ENCODE results near the gene PLAU.
"Not testable (repeated sequence)": the region's sequence is repeated elsewhere in the genome, so short reads cannot be mapped to it uniquely, and the experiment has no call there.

Gene PLAU

GRCh38 chr10:73877533-73878160 is 33.3 kb upstream of the PLAU start:
- DNase-seq, result no peak

DNA sequence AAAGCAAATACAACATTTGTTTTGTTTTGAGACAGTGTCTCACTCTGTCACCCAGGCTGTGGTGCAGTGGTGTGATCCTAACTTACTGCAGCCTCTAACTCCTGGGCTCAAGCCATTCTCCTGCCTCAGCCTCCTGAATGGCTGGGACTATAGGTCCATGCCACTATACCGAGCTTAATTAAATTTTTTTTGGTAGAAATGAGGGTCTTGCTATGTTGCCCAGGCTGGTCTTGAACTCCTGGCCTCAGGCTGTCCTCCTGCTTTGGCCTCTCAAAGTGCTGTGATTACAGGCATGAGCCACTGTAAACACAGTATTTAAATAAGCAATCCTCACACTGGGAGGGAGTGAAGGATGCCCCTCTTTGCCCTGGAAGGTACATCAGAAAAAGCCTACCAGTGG is 32.6 kb upstream of the PLAU start:
- no peak for DNase-seq

- DNase-seq, result peak; percentile 96
These were observed 31.4 kb upstream of the PLAU start for GRCh38 chr10:73879296-73880173.

DNA sequence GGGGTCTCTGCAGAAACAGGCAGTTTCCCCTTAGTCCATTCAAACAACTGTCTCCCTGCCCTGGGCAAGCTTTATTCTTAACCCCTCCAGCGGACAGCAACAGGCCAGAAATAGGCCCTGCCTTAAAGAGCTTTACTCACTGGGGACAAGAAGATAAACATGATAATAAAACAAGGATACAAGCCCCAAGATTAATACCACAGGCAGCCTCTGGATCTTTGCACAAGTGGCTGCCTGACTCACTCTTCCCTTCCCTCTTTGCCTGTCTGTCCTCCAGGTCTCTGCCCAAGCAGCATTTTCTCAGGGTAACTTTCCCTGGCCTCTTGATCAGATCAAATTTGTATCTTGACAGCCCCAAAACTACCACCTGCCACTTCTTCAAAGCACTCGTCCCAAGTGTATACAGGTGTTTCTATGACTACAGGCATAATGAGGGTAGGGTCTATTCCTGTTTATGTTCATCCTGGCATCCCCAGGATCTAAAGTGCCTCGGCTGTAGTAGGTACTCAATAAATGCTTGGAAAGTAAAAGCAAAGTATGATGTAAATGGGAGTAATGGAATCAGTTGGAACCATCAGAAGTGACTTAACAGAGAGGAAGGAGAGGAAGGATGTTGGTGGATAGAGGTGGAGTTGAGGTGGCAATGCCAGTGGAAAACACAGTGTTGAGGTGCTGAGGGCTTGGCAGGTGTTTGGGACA is 29.6 kb upstream of the PLAU start:
- DNase-seq, result no peak

- DNase-seq, result no peak
These were observed 26.9 kb upstream of the PLAU start for GRCh38 chr10:73884017-73884416.

GRCh38 chr10:73886085-73886529 is 24.8 kb upstream of the PLAU start:
- DNase-seq, result peak; percentile 85

DNA sequence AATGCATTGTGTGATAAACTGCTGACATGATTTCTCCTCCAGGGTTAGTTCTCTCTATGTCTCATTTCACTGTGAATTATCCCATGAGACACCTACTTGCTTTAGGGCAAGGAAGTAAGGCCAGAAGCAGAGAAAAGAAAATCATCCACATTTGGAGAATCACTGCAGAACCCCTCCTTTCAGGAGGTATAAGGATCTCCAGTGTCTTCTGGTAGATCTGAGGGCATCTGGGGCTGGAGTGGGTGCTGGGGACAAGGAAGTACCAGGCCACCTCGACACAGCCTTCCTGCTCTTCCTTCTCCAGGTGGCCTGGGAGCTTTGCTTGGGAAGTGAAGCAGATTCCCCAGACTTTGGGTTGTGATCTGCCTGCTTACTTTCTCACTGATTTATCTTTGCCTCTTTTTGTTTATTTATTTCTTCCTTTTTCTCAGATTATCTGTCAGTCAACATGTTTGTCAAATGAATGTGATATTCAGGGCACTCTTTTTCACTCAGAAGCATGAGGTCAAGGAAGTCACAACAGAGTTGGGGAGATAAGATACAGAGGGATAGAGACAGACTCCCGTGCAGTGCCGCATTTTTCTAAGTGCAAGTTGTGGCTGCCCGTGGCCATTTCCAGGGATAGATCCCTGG is 24.2 kb upstream of the PLAU start:
- no peak for DNase-seq

DNA sequence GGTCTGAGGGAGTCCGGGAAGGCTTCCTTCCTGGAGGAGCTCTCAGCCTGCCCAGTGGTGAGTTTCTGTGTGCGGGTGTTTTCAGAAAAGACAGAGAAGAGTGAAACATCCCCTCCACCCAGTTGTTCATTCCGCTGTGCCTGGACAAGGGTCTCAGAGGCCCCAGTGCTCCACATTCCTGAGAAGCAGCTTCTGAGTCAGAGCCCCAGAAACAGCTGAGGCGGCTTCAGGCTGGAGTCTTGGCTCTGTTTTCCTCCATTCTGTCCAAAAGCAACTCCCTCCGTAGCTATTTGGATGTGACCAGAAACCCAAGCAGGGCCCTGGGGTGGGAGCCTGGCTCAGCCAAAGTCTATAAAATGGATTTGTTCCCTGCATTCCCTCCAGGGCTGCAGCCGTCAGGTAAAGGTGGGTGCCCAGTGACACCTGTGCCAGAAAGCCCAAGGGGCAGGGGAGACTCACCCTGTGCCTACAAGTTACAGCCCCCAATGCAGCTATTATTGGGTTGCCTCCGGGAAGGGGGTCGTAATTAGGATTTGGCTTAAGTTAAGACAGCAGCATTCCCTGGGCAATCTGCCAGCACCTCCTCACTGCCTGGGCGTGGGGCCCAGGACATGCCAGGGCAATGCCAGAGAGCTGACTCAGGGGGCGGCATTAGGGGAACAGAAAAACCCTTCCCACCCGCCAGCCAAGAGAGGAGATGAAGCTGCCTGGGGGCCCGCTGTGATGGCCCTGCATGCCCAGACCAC is 23.5 kb upstream of the PLAU start:
- DNase-seq, result peak; percentile 76

- no peak for DNase-seq
These were observed 22.4 kb upstream of the PLAU start for GRCh38 chr10:73888514-73888913.

DNA sequence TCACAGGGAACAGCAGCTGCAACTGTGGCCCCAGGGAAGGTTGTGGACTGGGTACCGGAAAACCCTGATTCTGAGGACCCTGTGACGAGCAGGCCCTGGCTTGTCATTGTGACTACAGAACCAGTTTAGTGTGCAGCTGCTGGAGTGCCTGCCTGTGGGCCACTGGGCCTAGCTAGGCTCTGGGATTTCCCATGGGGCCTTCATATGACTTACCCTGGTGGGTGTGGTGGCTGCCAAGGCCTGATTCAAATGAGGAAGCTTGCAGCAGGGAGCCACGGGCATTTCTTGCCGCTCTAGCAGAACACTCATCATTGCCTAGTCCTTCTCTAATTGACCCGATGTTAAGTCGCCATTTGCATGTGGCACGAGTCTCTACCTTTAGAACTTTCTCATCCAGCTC is 21.9 kb upstream of the PLAU start:
- DNase-seq, result peak; percentile 97

GRCh38 chr10:73889416-73889815 is 21.5 kb upstream of the PLAU start:
- DNase-seq, result peak; percentile 43

DNA sequence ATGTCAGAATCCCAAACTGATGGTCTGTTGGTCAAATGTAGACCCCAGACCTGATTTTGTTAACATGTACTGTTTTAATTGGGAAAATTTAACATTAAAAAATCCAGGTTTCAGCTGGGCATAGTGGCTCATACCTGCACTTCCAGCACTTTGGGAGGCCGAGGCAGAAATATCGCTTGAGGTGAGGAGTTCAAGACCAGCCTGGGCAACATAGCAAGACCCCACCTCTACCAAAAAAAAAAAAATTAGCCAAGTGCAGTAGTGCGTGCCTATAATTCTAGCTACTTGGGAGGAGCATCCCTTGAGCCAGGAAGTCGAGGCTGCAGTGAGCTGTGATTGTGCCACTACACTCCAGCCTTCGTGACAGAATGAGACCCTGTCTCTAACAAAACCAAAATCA is 20.7 kb upstream of the PLAU start:
- DNase-seq, result no peak

GRCh38 chr10:73890830-73891229 is 20.1 kb upstream of the PLAU start:
- not testable (repeated sequence) for DNase-seq

- DNase-seq, result no peak
These were observed 19.4 kb upstream of the PLAU start for GRCh38 chr10:73891540-73891939.

DNA sequence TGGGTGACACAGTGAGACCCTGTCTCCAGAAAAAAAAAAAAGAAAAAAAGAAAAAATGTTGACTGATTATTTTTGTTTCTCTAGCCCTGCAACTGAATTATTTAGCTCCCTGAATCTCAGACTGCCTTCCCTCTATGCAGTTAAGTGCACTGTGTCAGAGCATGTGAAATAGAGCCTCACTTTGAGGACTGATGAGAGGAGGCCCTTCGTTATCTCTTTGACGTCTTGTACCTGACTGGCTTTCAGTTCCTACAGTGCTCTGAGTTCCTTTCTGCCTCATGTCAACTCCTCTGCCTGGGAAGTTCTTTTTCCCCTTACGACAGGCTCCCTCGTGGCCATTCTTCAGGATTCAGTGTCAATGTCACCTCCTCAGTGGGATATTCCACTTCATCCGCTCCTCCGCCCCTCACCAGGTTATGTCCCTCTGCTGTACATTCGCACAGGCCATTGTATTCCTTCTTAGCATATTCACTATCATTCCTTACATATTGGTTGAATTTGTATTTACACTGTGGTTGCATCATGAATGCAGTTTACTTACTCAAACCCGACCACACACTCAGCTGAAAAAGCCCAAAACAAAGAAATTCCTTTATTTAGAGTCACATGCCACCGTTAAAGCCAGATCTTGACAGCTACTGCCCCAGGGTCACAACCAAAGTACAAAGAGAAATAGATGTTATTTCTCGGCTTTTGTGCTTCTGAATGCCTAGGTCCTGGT is 18.5 kb upstream of the PLAU start:
- no peak for DNase-seq

DNA sequence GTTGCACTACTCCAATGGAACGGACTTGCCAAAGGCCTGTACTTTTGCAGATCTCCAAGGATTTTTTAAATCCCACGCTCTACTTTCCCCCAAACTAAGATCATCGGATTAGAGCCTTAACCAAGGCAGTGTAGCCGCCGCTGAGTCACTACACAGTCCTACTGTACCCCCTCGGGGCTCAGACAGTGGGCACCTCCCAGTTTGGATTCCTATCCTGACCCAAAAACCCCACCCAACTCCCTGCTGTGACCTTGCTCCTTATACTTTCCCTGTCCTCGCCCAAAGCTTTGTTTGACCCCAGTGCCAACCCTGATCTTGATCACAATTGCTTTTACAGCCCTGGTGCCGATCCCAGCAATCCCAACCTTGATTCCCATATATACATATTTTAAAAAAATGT is 17.5 kb upstream of the PLAU start:
- no peak for DNase-seq

GRCh38 chr10:73894245-73894971 is 16.5 kb upstream of the PLAU start:
- peak; percentile 71 for DNase-seq

DNA sequence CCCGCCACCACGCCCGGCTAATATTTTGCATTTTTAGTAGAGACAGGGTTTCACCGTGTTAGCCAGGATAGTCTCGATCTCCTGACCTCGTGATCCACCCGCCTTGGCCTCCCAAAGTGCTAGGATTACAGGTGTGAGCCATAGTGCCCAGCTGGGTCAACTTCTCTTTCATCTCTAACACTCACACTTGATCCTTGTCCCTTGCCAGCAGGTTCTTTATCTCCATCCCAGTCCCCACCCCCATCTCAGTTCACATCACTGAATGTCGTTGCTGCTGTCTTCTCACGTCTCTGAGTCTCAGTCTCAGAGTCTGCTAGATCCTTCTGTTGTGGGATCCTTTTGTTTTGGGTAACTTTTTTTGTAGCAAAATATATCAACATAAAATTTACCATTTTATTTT is 15.6 kb upstream of the PLAU start:
- not testable (repeated sequence) for DNase-seq

- DNase-seq, result no peak
These were observed 13.2 kb upstream of the PLAU start for GRCh38 chr10:73897693-73898092.

DNA sequence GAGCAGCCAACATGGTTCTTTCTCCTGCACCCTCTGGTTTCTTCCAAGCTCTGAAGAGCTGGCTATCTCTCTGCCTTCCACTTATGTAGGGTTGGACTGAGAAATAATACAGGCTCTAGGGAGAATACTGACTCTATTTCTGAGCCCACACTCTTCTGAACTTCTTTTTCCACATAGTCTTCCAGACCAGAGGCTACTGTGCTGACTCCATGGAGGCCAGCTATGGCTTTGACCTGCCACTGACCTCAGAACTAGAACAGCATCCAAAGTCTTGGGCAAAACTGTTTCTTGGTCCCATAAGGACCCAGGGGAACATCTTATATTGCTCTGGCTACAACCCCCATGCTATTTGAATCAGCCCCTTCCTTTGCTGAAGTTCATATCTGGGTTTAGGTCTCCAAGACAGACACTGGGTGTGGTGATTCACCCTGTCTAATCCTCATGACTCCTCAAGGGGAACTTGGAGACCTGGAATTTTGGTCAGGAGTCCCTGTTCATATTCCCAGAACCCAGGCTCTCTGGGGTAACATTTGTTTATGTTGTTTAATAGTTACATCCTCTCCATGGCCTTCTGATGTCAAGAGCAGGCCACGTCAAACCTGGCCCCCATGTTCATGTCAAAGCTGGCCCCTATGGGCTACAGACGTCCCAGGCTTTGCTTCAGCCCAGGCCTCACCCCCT is 12.1 kb upstream of the PLAU start:
- DNase-seq, result no peak

DNA sequence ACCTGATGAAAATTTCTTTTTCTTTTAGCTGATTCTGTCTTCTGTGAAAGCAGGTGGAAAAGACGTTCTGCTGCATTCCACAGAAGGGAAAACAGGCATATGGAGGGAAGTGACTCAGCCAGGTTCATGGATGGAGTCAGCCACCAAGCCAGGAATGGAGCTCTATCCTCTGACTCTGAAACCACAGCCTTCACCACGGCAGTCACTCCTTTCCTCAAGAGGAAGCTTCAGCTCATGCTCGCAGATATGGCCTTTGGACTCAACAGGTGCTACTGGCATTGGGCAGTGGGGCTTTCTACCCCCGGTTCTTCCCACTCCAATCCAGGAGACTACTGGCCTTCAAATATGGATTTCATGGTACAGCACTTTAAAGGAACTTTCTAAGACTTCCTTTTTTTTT is 11.5 kb upstream of the PLAU start:
- no peak for DNase-seq

Measured in suppressor macrophage treated with lipopolysaccharide for 4 hours (primary cell).